B cell (primary cell): ENCODE measurements around the gene HLX. TPM values are rescaled to one million over a fixed set of nuclear protein-coding genes. Genes with fewer than 3 reads are reported as not detected.

Experiments
- ATAC-seq: fragments of 200-7000 bp; cut with Tn5 transposase; one replicate; pipeline ENCODE4 v1.10.0; 2021; ENCODE audit warnings: low read depth, mild to moderate bottlenecking, moderate number of reproducible peaks, moderate library complexity
- CTCF ChIA-PET: fragments of 350-600 bp; sonication (Branson Sonifier 250); formaldehyde crosslinking; loops from one replicate; lab custom pipeline; 2021; ENCODE audit warnings: antibody characterized with exemption, inconsistent platforms; lab: Charles Lee
- POLR2A ChIA-PET: fragments of 350-600 bp; sonication (Branson Sonifier 250); formaldehyde crosslinking; loops from one replicate; lab custom pipeline; 2021; ENCODE audit warnings: antibody characterized with exemption; lab: Charles Lee
- DNase-seq: peaks from one replicate; pipeline ENCODE4 v3.0.0; 2013
- H2AFZ ChIP-seq: 2 replicates; pipeline ENCODE4 v1.6.1; 2012; ENCODE audit warnings: mild to moderate bottlenecking, low read depth, low read length; ENCODE audit not compliant: insufficient read depth, poor library complexity, severe bottlenecking
- H3K27ac ChIP-seq, 2 donors: 1 replicate in 1 of 2; 2 replicates in 1 of 2; pipeline ENCODE4 v1.5.1; 2012 to 2013; ENCODE audit warnings: low read length in 2 of 2, mild to moderate bottlenecking in 2 of 2, moderate library complexity in 1 of 2
- H3K27me3 ChIP-seq, 4 experiments: fragments of 200-600 bp in 1 of 4; sonication (generic) in 1 of 4; replicated peaks in 1 of 4; 1 replicate in 2 of 4; 2 replicates in 2 of 4; pipeline versions ENCODE4 v1.6.1 to v1.7.0; 2013 to 2016; ENCODE audit warnings: low read length in 3 of 4, mild to moderate bottlenecking in 2 of 4, mixed read lengths in 1 of 4, moderate library complexity in 1 of 4; ENCODE audit not compliant: insufficient read depth in 4 of 4, control insufficient read depth in 3 of 4; ENCODE audit errors: control extremely low read depth in 1 of 4
- H3K36me3 ChIP-seq, 2 experiments: replicated peaks in 1 of 2; 1 replicate in 1 of 2; 2 replicates in 1 of 2; pipeline versions ENCODE4 v1.6.1 to v1.7.1; 2013; ENCODE audit warnings: low read length in 1 of 2; ENCODE audit not compliant: insufficient read depth in 2 of 2, control insufficient read depth in 1 of 2; ENCODE audit errors: control extremely low read depth in 1 of 2, extremely low read depth in 1 of 2
- H3K4me1 ChIP-seq, 2 donors: fragments of 200-600 bp in 1 of 2; sonication (generic) in 1 of 2; 1 replicate in 1 of 2; 2 replicates in 1 of 2; pipeline versions ENCODE4 v1.5.1 to v1.6.1; 2013 to 2017; ENCODE audit warnings: low read length in 2 of 2; ENCODE audit not compliant: control insufficient read depth in 2 of 2, insufficient read depth in 2 of 2
- H3K4me2 ChIP-seq: replicated peaks from 2 replicates; pipeline ENCODE3; 2012; ENCODE audit warnings: mild to moderate bottlenecking, low read depth, low read length; ENCODE audit not compliant: poor library complexity, severe bottlenecking
- H3K4me3 ChIP-seq, 5 experiments: fragments of 200-600 bp in 1 of 5; sonication (generic) in 1 of 5; 1 replicate in 3 of 5; 2 replicates in 2 of 5; pipeline versions ENCODE4 v1.5.1 to v1.7.0; 2011 to 2016; ENCODE audit warnings: low read length in 4 of 5, mild to moderate bottlenecking in 4 of 5, low read depth in 2 of 5, control low read depth in 1 of 5, moderate library complexity in 1 of 5; ENCODE audit not compliant: insufficient read depth in 1 of 5; ENCODE audit errors: control extremely low read depth in 1 of 5, extremely low read depth in 1 of 5
- H3K79me2 ChIP-seq: fragments of 200-600 bp; sonication (generic); one replicate; pipeline ENCODE4 v1.6.0; 2016; ENCODE audit warnings: low read length; ENCODE audit not compliant: control insufficient read depth, insufficient read depth
- H3K9ac ChIP-seq: fragments of 200-600 bp; sonication (generic); 2 replicates; pipeline ENCODE4 v1.6.1; 2017; ENCODE audit warnings: mild to moderate bottlenecking, low read length, moderate library complexity
- H3K9me3 ChIP-seq, 3 donors: one replicate each; pipeline versions ENCODE4 v1.6.1 to v1.7.1; 2013; ENCODE audit warnings: low read length in 2 of 3; ENCODE audit not compliant: control insufficient read depth in 2 of 3, insufficient read depth in 1 of 3; ENCODE audit errors: control extremely low read depth in 1 of 3
- H4K20me1 ChIP-seq: 2 replicates; pipeline ENCODE4 v1.6.0; 2012; ENCODE audit warnings: mild to moderate bottlenecking, low read length; ENCODE audit not compliant: insufficient read depth, control insufficient read depth, poor library complexity, severe bottlenecking
- H3K27ac Mint-ChIP-seq: one replicate; pipeline ENCODE4 v1.8.0; 2021; ENCODE audit warnings: mixed read lengths
- H3K27me3 Mint-ChIP-seq: one replicate; pipeline ENCODE4 v1.8.0; 2021; ENCODE audit warnings: mixed read lengths
- H3K4me1 Mint-ChIP-seq: one replicate; pipeline ENCODE4 v1.8.0; 2021; ENCODE audit warnings: mixed read lengths
- H3K4me3 Mint-ChIP-seq: one replicate; pipeline ENCODE4 v1.8.0; 2021; ENCODE audit warnings: mixed read lengths
- H3K9me3 Mint-ChIP-seq: one replicate; pipeline ENCODE4 v1.8.0; 2022; ENCODE audit warnings: mixed read lengths; ENCODE audit not compliant: insufficient read depth
- EZH2 ChIP-seq: IDR thresholded peaks from 2 replicates; pipeline ENCODE4 v1.6.1; 2012; ENCODE audit warnings: borderline replicate concordance, low read depth, mild to moderate bottlenecking, moderate library complexity, low read length; ENCODE audit not compliant: insufficient read depth, poor library complexity, severe bottlenecking
- WGBS: methylation state at CpG from one replicate; pipeline ENCODE4 v1.1.5; 2013; ENCODE audit warnings: missing lambda C conversion rate; ENCODE audit not compliant: insufficient coverage; 5-methylcytosine and 5-hydroxymethylcytosine counted together
- intact Hi-C: fragments of 100-400 bp; cut with micrococcal nuclease; formaldehyde crosslinking; loops from one replicate; pipeline ENCODE4 v1.10.0; 2022
- polyA plus RNA-seq: library from polyadenylated mRNA; depleted of rRNA; stranded (reverse); fragments of >200 nt; gene quantifications from 2 replicates; pipeline ENCODE4 v1.2.3, GENCODE V29; 2012
- total RNA-seq, 2 donors: library from RNA; stranded (reverse); fragments of 120-200 nt in 1 of 2; gene quantifications; 1 replicate in 1 of 2; 2 replicates in 1 of 2; pipeline versions ENCODE4 v1.2.3 to v1.2.4, GENCODE V29; 2013 to 2022
- TF ChIP-seq, protein P1 (sequence below): fragments of 200-600 bp; IDR thresholded peaks from one replicate; pipeline ENCODE4 v1.8.0; 2022; ENCODE audit warnings: antibody characterized with exemption, mild to moderate bottlenecking

HLX gene
- total and polyA plus RNA-seq, 2 donors (not counting 1 experiment from before 2014, with no cell fraction given): 3.4 to 9.1 TPM

DNA sequence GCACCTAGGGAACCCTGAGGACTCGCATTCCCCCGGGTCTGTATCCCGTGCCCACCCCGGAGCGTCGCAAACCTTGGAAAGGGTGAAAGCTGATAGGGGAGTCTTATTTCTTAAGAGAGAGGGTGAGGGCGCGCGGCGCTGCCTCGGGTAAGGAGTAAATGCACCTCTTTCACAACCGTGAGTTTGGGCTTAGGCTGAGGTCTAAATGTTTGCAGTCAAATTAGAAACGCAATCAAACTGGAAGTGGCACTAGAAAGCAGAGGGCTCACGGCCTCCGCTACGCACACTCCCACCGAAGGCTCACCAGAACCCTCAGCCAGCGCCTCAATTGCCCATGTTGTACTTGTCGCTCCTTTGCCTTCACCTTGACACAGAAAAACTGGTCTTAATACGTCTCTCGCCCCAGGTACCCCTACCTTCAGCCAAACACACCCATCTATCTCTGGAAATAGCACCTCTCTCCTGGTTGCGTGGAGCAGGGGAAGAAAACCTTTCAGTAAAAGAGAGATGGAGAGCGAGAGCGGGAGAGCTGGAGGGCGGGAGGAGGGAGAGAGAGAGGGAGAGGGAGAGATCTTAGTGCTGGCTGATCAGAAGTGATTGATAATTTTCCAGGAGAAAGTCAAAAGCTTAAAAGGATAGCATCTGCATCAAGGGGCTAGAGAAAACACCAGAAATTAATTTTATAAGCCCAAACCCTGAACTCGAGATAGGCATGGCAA lies 1.7 kb upstream of the HLX start:
- POLR2A ChIA-PET: interaction anchor here (2.2 kb wide), 1 partner anchor 192 kb away, joined by 9 read pairs; no protein-coding TSS in a partner anchor
- ATAC-seq: no peak
- Histone ChIP-seq H4K20me1 (no peaks in the 10 kb centered on the region), H3K27ac (peak overlapping the region; percentile 30 to 66), H3K4me2 (peak overlapping the region; percentile 94), H3K4me3 (peak overlapping the region; percentile 47 to 84 (median 57)), H3K9me3 (peaks cover 0 to 23% (median 0%) of the 10 kb centered on the region in 3 donors), H3K4me1 (peaks cover 42 to 55% of the 10 kb centered on the region in 2 donors), H3K36me3 (no peaks in the 10 kb centered on the region), H2AFZ (peak overlapping the region; percentile 81), H3K79me2 (no peaks in the 10 kb centered on the region), H3K9ac (peak overlapping the region; percentile 77), H3K27me3 (peaks cover 0 to 50% (median 23%) of the 10 kb centered on the region in 4 experiments)
- Mint-ChIP-seq H3K9me3 (no peaks in the 10 kb centered on the region), H3K4me1 (peaks cover 59% of the 10 kb centered on the region), H3K4me3 (peak overlapping the region; percentile 89), H3K27ac (peak overlapping the region; percentile 94), H3K27me3 (peaks cover 10% of the 10 kb centered on the region)
- TF ChIP-seq, protein P1, sequence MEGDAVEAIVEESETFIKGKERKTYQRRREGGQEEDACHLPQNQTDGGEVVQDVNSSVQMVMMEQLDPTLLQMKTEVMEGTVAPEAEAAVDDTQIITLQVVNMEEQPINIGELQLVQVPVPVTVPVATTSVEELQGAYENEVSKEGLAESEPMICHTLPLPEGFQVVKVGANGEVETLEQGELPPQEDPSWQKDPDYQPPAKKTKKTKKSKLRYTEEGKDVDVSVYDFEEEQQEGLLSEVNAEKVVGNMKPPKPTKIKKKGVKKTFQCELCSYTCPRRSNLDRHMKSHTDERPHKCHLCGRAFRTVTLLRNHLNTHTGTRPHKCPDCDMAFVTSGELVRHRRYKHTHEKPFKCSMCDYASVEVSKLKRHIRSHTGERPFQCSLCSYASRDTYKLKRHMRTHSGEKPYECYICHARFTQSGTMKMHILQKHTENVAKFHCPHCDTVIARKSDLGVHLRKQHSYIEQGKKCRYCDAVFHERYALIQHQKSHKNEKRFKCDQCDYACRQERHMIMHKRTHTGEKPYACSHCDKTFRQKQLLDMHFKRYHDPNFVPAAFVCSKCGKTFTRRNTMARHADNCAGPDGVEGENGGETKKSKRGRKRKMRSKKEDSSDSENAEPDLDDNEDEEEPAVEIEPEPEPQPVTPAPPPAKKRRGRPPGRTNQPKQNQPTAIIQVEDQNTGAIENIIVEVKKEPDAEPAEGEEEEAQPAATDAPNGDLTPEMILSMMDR: no peak
- no peak for TF ChIP-seq EZH2
- 51% methylated on average over 19 of the region's 26 CpGs for WGBS
- intact Hi-C loops: loop anchor here (5.0 to 10.0 kb wide), 4 partner anchors 280 to 1703 kb away; partner anchors contain the start of genes DUSP10 and LYPLAL1
- no peak for DNase-seq
- CTCF ChIA-PET: interaction anchor here (0.8 to 8.3 kb wide), 6 partner anchors 192 to 556 kb away, joined by 3 to 259 read pairs (median 26); no protein-coding TSS in a partner anchor
